ENCODE results near the gene SHB.

The SHB gene

GRCh38 chr9:37942621-37943344 is 126.2 kb downstream of the SHB start:
- in situ Hi-C loops (cut with MboI; ENCODE audit: low sequenced_read_pairs), result no loop called here

- in situ Hi-C loops (cut with MboI; ENCODE audit: low sequenced_read_pairs), result no loop called here
Observed at GRCh38 chr9:37941253-37941652, 127.8 kb downstream of the SHB start.

- in situ Hi-C loops (cut with MboI; ENCODE audit: low sequenced_read_pairs), result no loop called here
Observed at GRCh38 chr9:37939575-37940095, 129.4 kb downstream of the SHB start.

GRCh38 chr9:37938121-37938891 is 130.7 kb downstream of the SHB start:
- in situ Hi-C loops (cut with MboI; ENCODE audit: low sequenced_read_pairs), result no loop called here

- in situ Hi-C loops (cut with MboI; ENCODE audit: low sequenced_read_pairs), result no loop called here
Observed at GRCh38 chr9:37937366-37937765, 131.7 kb downstream of the SHB start.

- in situ Hi-C loops (cut with MboI; ENCODE audit: low sequenced_read_pairs), result no loop called here
Observed at GRCh38 chr9:37936965-37937364, 132.1 kb downstream of the SHB start.

GRCh38 chr9:37936376-37936775 is 132.7 kb downstream of the SHB start:
- in situ Hi-C loops (cut with MboI; ENCODE audit: low sequenced_read_pairs), result no loop called here

- in situ Hi-C loops (cut with MboI; ENCODE audit: low sequenced_read_pairs), result no loop called here
Observed at GRCh38 chr9:37935096-37935495, 133.9 kb downstream of the SHB start.

- in situ Hi-C loops (cut with MboI; ENCODE audit: low sequenced_read_pairs), result no loop called here
Observed at GRCh38 chr9:37931592-37931991, 137.4 kb downstream of the SHB start.

- in situ Hi-C loops (cut with MboI; ENCODE audit: low sequenced_read_pairs), result no loop called here
Observed at GRCh38 chr9:37929441-37929895, 139.6 kb downstream of the SHB start.

GRCh38 chr9:37928552-37929430 is 140.2 kb downstream of the SHB start:
- in situ Hi-C loops (cut with MboI; ENCODE audit: low sequenced_read_pairs), result no loop called here

- in situ Hi-C loops (cut with MboI; ENCODE audit: low sequenced_read_pairs), result no loop called here
Observed at GRCh38 chr9:37927601-37928551, 141.2 kb downstream of the SHB start.

- in situ Hi-C loops (cut with MboI; ENCODE audit: low sequenced_read_pairs), result no loop called here
Observed at GRCh38 chr9:37927132-37927531, 141.9 kb downstream of the SHB start.

GRCh38 chr9:37926737-37927118 is 142.3 kb downstream of the SHB start:
- in situ Hi-C loops (cut with MboI; ENCODE audit: low sequenced_read_pairs), result no loop called here

GRCh38 chr9:37925786-37926736 is 143.0 kb downstream of the SHB start:
- in situ Hi-C loops (cut with MboI; ENCODE audit: low sequenced_read_pairs), result no loop called here

- in situ Hi-C loops (cut with MboI; ENCODE audit: low sequenced_read_pairs), result no loop called here
Observed at GRCh38 chr9:37925006-37925405, 144.0 kb downstream of the SHB start.

- in situ Hi-C loops (cut with MboI; ENCODE audit: low sequenced_read_pairs), result no loop called here
Observed at GRCh38 chr9:37924538-37924937, 144.5 kb downstream of the SHB start.

GRCh38 chr9:37923796-37924427 is 145.1 kb downstream of the SHB start:
- in situ Hi-C loops (cut with MboI; ENCODE audit: low sequenced_read_pairs), result no loop called here
